Breast epithelium (tissue), 4 donors: ENCODE results near the gene PHGDH. TPM values are rescaled to one million over a fixed set of nuclear protein-coding genes. Genes with fewer than 3 reads are reported as not detected.

Experiments used
- DNase-seq, 2 donors: peaks; one replicate each; pipeline ENCODE4 v3.0.0-alpha.2; 2019; ENCODE audit warnings: low spot score in 2 of 2
- H3K27ac ChIP-seq, 2 donors: fragments of 200-600 bp; sonication (generic) in 1 of 2; one replicate each; pipeline ENCODE4 v1.5.1; 2016 to 2019; ENCODE audit warnings: mild to moderate bottlenecking in 1 of 2
- H3K27me3 ChIP-seq, 2 donors: fragments of 200-600 bp; sonication (generic) in 1 of 2; one replicate each; pipeline versions ENCODE4 v1.5.1 to v1.6.0; 2017 to 2019; ENCODE audit warnings: control low read depth in 1 of 2, mild to moderate bottlenecking in 1 of 2
- H3K36me3 ChIP-seq: fragments of 200-600 bp; one replicate; pipeline ENCODE4 v1.5.1; 2019
- H3K4me1 ChIP-seq, 2 donors: fragments of 200-600 bp; sonication (generic); one replicate each; pipeline ENCODE4 v1.5.1; 2016 to 2019; ENCODE audit warnings: control low read depth in 1 of 2
- H3K4me3 ChIP-seq, 3 donors: fragments of 200-600 bp; sonication (generic); 1 replicate in 2 of 3; 2 replicates in 1 of 3; pipeline ENCODE4 v1.5.1; 2016 to 2019; ENCODE audit warnings: mild to moderate bottlenecking in 3 of 3, moderate library complexity in 2 of 3
- H3K9me3 ChIP-seq, 2 donors: fragments of 200-600 bp; sonication (generic) in 1 of 2; one replicate each; pipeline ENCODE4 v1.5.1; 2016 to 2019; ENCODE audit warnings: control low read depth in 1 of 2
- CTCF ChIP-seq, 3 donors: fragments of 450-650 bp; IDR thresholded peaks; one replicate each; pipeline ENCODE4 v1.5.1; 2016 to 2017; ENCODE audit warnings: antibody characterized with exemption in 3 of 3, mild to moderate bottlenecking in 3 of 3, moderate library complexity in 3 of 3
- POLR2A ChIP-seq: fragments of 450-650 bp; IDR thresholded peaks from one replicate; pipeline ENCODE4 v1.6.1; 2016; ENCODE audit warnings: antibody characterized with exemption, mild to moderate bottlenecking, moderate library complexity
- POLR2AphosphoS5 ChIP-seq, 3 donors: sonication (generic); formaldehyde crosslinking; IDR thresholded peaks; one replicate each; pipeline ENCODE4 v1.6.1; 2017; ENCODE audit warnings: antibody characterized with exemption in 3 of 3
- intact Hi-C: fragments of 100-400 bp; cut with DNase I; formaldehyde crosslinking; loops from one replicate; pipeline ENCODE4 v1.15.1; 2023; ENCODE audit warnings: low total_unique reads
- total RNA-seq, 3 donors: library from RNA; depleted of rRNA; stranded (reverse); fragments of >200 nt; gene quantifications; one replicate each; pipeline ENCODE4 v1.1.0, GENCODE V29; 2016

The PHGDH gene
- total RNA-seq, 3 donors from 2014 or later = 6.1 to 54.7 (median 17.7) TPM

- TF ChIP-seq POLR2AphosphoS5 (IDR thresholded peaks at IDR 0.05) (no peak), CTCF (IDR thresholded peaks at IDR 0.05) (no peak), POLR2A (no peak)
- Histone ChIP-seq H3K4me3 (no peak overlapping the region), H3K4me1 (peaks cover 0 to 5% of the 10 kb centered on the region in 2 donors), H3K27me3 (no peaks in the 10 kb centered on the region), H3K27ac (peak overlapping the region in 1 of 2 donors; percentile 80), H3K36me3 (no peaks in the 10 kb centered on the region), H3K9me3 (no peaks in the 10 kb centered on the region)
- no peak for DNase-seq
- intact Hi-C loops = no loop called here
These were observed 22.0 kb downstream of the PHGDH start for GRCh38 chr1:119733754-119734153.

GRCh38 chr1:119735217-119735616 lies 23.5 kb downstream of the PHGDH start:
- Histone ChIP-seq H3K27me3 (no peaks in the 10 kb centered on the region), H3K27ac (peak overlapping the region; percentile 75 to 80), H3K36me3 (no peaks in the 10 kb centered on the region), H3K4me1 (peaks cover 0 to 5% of the 10 kb centered on the region in 2 donors), H3K9me3 (no peaks in the 10 kb centered on the region), H3K4me3 (no peak overlapping the region)
- DNase-seq = no peak
- intact Hi-C loops = no loop called here
- TF ChIP-seq CTCF (IDR thresholded peaks at IDR 0.05) = no peak
- TF ChIP-seq POLR2AphosphoS5 (IDR thresholded peaks at IDR 0.05) = no peak
- TF ChIP-seq POLR2A = no peak

- H3K36me3 ChIP-seq = no peaks in the 10 kb centered on the region
- H3K4me1 ChIP-seq = peaks cover 0 to 5% of the 10 kb centered on the region in 2 donors
- no peaks in the 10 kb centered on the region for H3K27me3 ChIP-seq
- intact Hi-C loops = no loop called here
- TF ChIP-seq CTCF (IDR thresholded peaks at IDR 0.05) (no peak), POLR2A (no peak), POLR2AphosphoS5 (IDR thresholded peaks at IDR 0.05) (no peak)
- peak overlapping the region; percentile 75 to 81 for H3K27ac ChIP-seq
- DNase-seq = no peak
- no peaks in the 10 kb centered on the region for H3K9me3 ChIP-seq
- no peak overlapping the region for H3K4me3 ChIP-seq
These were observed 24.9 kb downstream of the PHGDH start for GRCh38 chr1:119736649-119737039.

- intact Hi-C loops = no loop called here
- Histone ChIP-seq H3K36me3 (no peaks in the 10 kb centered on the region), H3K27ac (peak overlapping the region; percentile 75 to 81), H3K27me3 (no peaks in the 10 kb centered on the region), H3K9me3 (no peaks in the 10 kb centered on the region), H3K4me3 (no peak overlapping the region), H3K4me1 (peaks cover 0 to 5% of the 10 kb centered on the region in 2 donors)
- TF ChIP-seq CTCF (IDR thresholded peaks at IDR 0.05) (no peak), POLR2AphosphoS5 (IDR thresholded peaks at IDR 0.05) (no peak), POLR2A (no peak)
- DNase-seq = peak in 1 of 2 donors; percentile 62
These were observed 25.4 kb downstream of the PHGDH start for GRCh38 chr1:119737040-119737682.

GRCh38 chr1:119738100-119738720 lies 26.5 kb downstream of the PHGDH start:
- Histone ChIP-seq H3K27ac (peak overlapping the region; percentile 30 to 81), H3K36me3 (no peaks in the 10 kb centered on the region), H3K4me1 (no peaks in the 10 kb centered on the region), H3K27me3 (no peaks in the 10 kb centered on the region), H3K4me3 (no peak overlapping the region), H3K9me3 (no peaks in the 10 kb centered on the region)
- TF ChIP-seq POLR2AphosphoS5 (IDR thresholded peaks at IDR 0.05) = no peak
- TF ChIP-seq CTCF (IDR thresholded peaks at IDR 0.05) = no peak
- TF ChIP-seq POLR2A = no peak
- intact Hi-C loops = no loop called here
- no peak for DNase-seq
